Measurements from ENCODE around the gene ARHGAP26.
"Not testable (repeated sequence)": the region's sequence is repeated elsewhere in the genome, so short reads cannot be mapped to it uniquely, and the experiment has no call there.

ARHGAP26 gene

GRCh38 chr5:142926549-142926948 is 156.4 kb downstream of the ARHGAP26 start:
- H3K27ac ChIP-seq, result peak overlapping the region in 1 of 2 donors; percentile 36

GRCh38 chr5:142928999-142929398 is 158.8 kb downstream of the ARHGAP26 start:
- H3K27me3 ChIP-seq; DNase-seq; H3K27ac ChIP-seq; H3K4me3 ChIP-seq; H3K9me3 ChIP-seq; intact Hi-C loops (cut with DNase I; ENCODE audit: low total_unique reads): not testable (repeated sequence)
- H3K36me3 ChIP-seq, result peaks cover 10 to 17% (median 14%) of the 10 kb centered on the region in 3 donors
- peaks cover 0 to 12% (median 5%) of the 10 kb centered on the region in 4 donors for H3K4me1 ChIP-seq

More at GRCh38 chr5:142926549-142926948, 156.4 kb downstream of the ARHGAP26 start:
- no peak for TF ChIP-seq CTCF (IDR thresholded peaks at IDR 0.05)
- intact Hi-C loops (cut with DNase I; ENCODE audit: low total_unique reads), result no loop called here
- no peak overlapping the region for H3K4me3 ChIP-seq
- no peaks in the 10 kb centered on the region for H3K36me3 ChIP-seq
- DNase-seq, result no peak
- no peaks in the 10 kb centered on the region for H3K27me3 ChIP-seq
- H3K9me3 ChIP-seq, result no peaks in the 10 kb centered on the region
- H3K4me1 ChIP-seq, result peaks cover 0 to 12% (median 5%) of the 10 kb centered on the region in 4 donors

GRCh38 chr5:142929587-142929986 is 159.4 kb downstream of the ARHGAP26 start:
- TF ChIP-seq CTCF (IDR thresholded peaks at IDR 0.05), result no peak
- no peaks in the 10 kb centered on the region for H3K9me3 ChIP-seq
- H3K36me3 ChIP-seq, result peaks cover 10 to 17% (median 14%) of the 10 kb centered on the region in 3 donors
- H3K27ac ChIP-seq, result no peak overlapping the region
- intact Hi-C loops (cut with DNase I; ENCODE audit: low total_unique reads), result no loop called here
- H3K27me3 ChIP-seq, result no peaks in the 10 kb centered on the region
- peaks cover 0 to 12% (median 5%) of the 10 kb centered on the region in 4 donors for H3K4me1 ChIP-seq
- peak in 1 of 2 donors; percentile 24 for DNase-seq
- no peak overlapping the region for H3K4me3 ChIP-seq

GRCh38 chr5:142930395-142931110 is 160.4 kb downstream of the ARHGAP26 start:
- H3K36me3 ChIP-seq, result peaks cover 10 to 17% (median 14%) of the 10 kb centered on the region in 3 donors
- no peak for TF ChIP-seq CTCF (IDR thresholded peaks at IDR 0.05)
- intact Hi-C loops (cut with DNase I; ENCODE audit: low total_unique reads), result no loop called here
- no peaks in the 10 kb centered on the region for H3K27me3 ChIP-seq
- no peak for DNase-seq
- H3K4me1 ChIP-seq, result peaks cover 0 to 14% (median 4%) of the 10 kb centered on the region in 4 donors
- no peak overlapping the region for H3K4me3 ChIP-seq
- no peaks in the 10 kb centered on the region for H3K9me3 ChIP-seq
- H3K27ac ChIP-seq, result no peak overlapping the region

- no peak overlapping the region for H3K27ac ChIP-seq
- no peaks in the 10 kb centered on the region for H3K27me3 ChIP-seq
- H3K36me3 ChIP-seq, result peaks cover 10 to 17% (median 14%) of the 10 kb centered on the region in 3 donors
- no peak for DNase-seq
- intact Hi-C loops (cut with DNase I; ENCODE audit: low total_unique reads), result no loop called here
- H3K9me3 ChIP-seq, result no peaks in the 10 kb centered on the region
- H3K4me1 ChIP-seq, result peaks cover 0 to 5% (median 0%) of the 10 kb centered on the region in 4 donors
- no peak overlapping the region for H3K4me3 ChIP-seq
- no peak for TF ChIP-seq CTCF (IDR thresholded peaks at IDR 0.05)
Observed at GRCh38 chr5:142931896-142932686, 161.9 kb downstream of the ARHGAP26 start.
